IMR-90 (cell line): Measurements from ENCODE around the gene MYCBPAP. TPM values are rescaled to one million over a fixed set of nuclear protein-coding genes. Genes with fewer than 3 reads are reported as not detected.

ENCODE experiments used
- ATAC-seq: fragments of 200-7000 bp; cut with Tn5 transposase; 2 replicates; pipeline ENCODE4 v1.9.1; 2020; ENCODE audit warnings: low read depth, mild to moderate bottlenecking, moderate library complexity
- BruUV-seq: library from RNA; stranded (reverse); fragments of 400-500 nt; replicated peaks from 2 replicates; lab custom pipeline; 2021; lab: Mats Ljungman, UMichigan
- CTCF ChIA-PET: fragments of 300-600 bp; formaldehyde crosslinking; extraction: SDS; loops from one replicate; lab custom pipeline; 2021; ENCODE audit warnings: antibody characterized with exemption; lab: Yijun Ruan, JAX
- POLR2A ChIA-PET: fragments of 300-600 bp; sonication (Branson Sonifier 250); formaldehyde crosslinking; loops from one replicate; lab custom pipeline; 2022; ENCODE audit warnings: antibody characterized with exemption; ENCODE audit not compliant: unreplicated experiment; lab: Charles Lee
- DNase-seq: peaks from one replicate; pipeline ENCODE4 v3.0.0; 2013
- H2AFZ ChIP-seq: replicated peaks from 2 replicates; pipeline ENCODE3; 2013; ENCODE audit warnings: low read length, mild to moderate bottlenecking; ENCODE audit not compliant: poor library complexity
- H2AK5ac ChIP-seq: 2 replicates; pipeline ENCODE4 v1.6.1; 2013; ENCODE audit warnings: low read depth, low read length, inconsistent platforms
- H2AK9ac ChIP-seq: replicated peaks from 2 replicates; pipeline ENCODE3; 2013; ENCODE audit warnings: mild to moderate bottlenecking, low read depth, low read length, moderate library complexity; ENCODE audit not compliant: poor library complexity
- H2BK120ac ChIP-seq: 2 replicates; pipeline ENCODE4 v1.6.1; 2013; ENCODE audit warnings: low read depth, low read length, inconsistent platforms
- H2BK15ac ChIP-seq: 3 replicates; pipeline ENCODE4 v1.6.1; 2013; ENCODE audit warnings: low read depth, low read length, inconsistent platforms
- H2BK20ac ChIP-seq: 2 replicates; pipeline ENCODE4 v1.6.1; 2013; ENCODE audit warnings: low read depth, mild to moderate bottlenecking, inconsistent platforms, low read length, moderate library complexity
- H2BK5ac ChIP-seq: 2 replicates; pipeline ENCODE4 v1.6.1; 2013; ENCODE audit warnings: mild to moderate bottlenecking, low read depth, low read length, inconsistent platforms; ENCODE audit not compliant: poor library complexity, severe bottlenecking
- H3K14ac ChIP-seq: replicated peaks from 2 replicates; pipeline ENCODE4 v1.6.1; 2013; ENCODE audit warnings: low read depth, low read length, inconsistent platforms
- H3K18ac ChIP-seq: 2 replicates; pipeline ENCODE4 v1.6.1; 2013; ENCODE audit warnings: low read depth, low read length, control low read depth
- H3K23ac ChIP-seq: 2 replicates; pipeline ENCODE4 v1.6.1; 2013; ENCODE audit warnings: low read depth, low read length, inconsistent platforms
- H3K27ac ChIP-seq: 2 replicates; pipeline ENCODE4 v1.5.1; 2013; ENCODE audit warnings: mild to moderate bottlenecking, control low read depth, low read length; ENCODE audit not compliant: insufficient read depth
- H3K27me3 ChIP-seq: 2 replicates; pipeline ENCODE4 v1.6.1; 2013; ENCODE audit warnings: low read length; ENCODE audit not compliant: control insufficient read depth, insufficient read depth
- H3K36me3 ChIP-seq: 2 replicates; pipeline ENCODE4 v1.6.1; 2013; ENCODE audit warnings: low read length, mixed read lengths; ENCODE audit not compliant: control insufficient read depth, insufficient read depth
- H3K4ac ChIP-seq: 2 replicates; pipeline ENCODE4 v1.6.1; 2013; ENCODE audit warnings: low read depth, low read length, inconsistent platforms
- H3K4me1 ChIP-seq: 2 replicates; pipeline ENCODE4 v1.6.1; 2013; ENCODE audit warnings: low read length, mixed read lengths; ENCODE audit not compliant: control insufficient read depth, insufficient read depth
- H3K4me2 ChIP-seq: 2 replicates; pipeline ENCODE4 v1.6.1; 2013; ENCODE audit warnings: low read depth, mild to moderate bottlenecking, control low read depth, low read length, moderate library complexity
- H3K4me3 ChIP-seq: 2 replicates; pipeline ENCODE4 v1.5.1; 2013; ENCODE audit warnings: low read depth, mild to moderate bottlenecking, control low read depth, low read length, moderate library complexity; ENCODE audit not compliant: insufficient read depth
- H3K56ac ChIP-seq: 2 replicates; pipeline ENCODE4 v1.6.1; 2013; ENCODE audit warnings: low read length, inconsistent platforms; ENCODE audit not compliant: insufficient read depth; ENCODE audit errors: extremely low read depth
- H3K79me1 ChIP-seq, 2 experiments: 2 replicates each; pipeline ENCODE4 v1.6.1; 2013; ENCODE audit warnings: low read length in 2 of 2, inconsistent platforms in 1 of 2, low read depth in 1 of 2
- H3K9ac ChIP-seq: 2 replicates; pipeline ENCODE4 v1.6.1; 2013; ENCODE audit warnings: low read depth, low read length, control low read depth
- H3K9me1 ChIP-seq: 2 replicates; pipeline ENCODE4 v1.6.1; 2013; ENCODE audit warnings: low read length, inconsistent platforms; ENCODE audit not compliant: insufficient read depth
- H3K9me3 ChIP-seq: 2 replicates; pipeline ENCODE4 v1.6.1; 2013; ENCODE audit warnings: low read length; ENCODE audit not compliant: control insufficient read depth, insufficient read depth
- H4K20me1 ChIP-seq: 2 replicates; pipeline ENCODE4 v1.6.1; 2013; ENCODE audit warnings: low read length, inconsistent platforms; ENCODE audit not compliant: insufficient read depth
- H4K5ac ChIP-seq: 2 replicates; pipeline ENCODE4 v1.6.1; 2013; ENCODE audit warnings: mild to moderate bottlenecking, low read depth, low read length, control low read depth
- H4K8ac ChIP-seq, 2 experiments: 2 replicates each; pipeline ENCODE4 v1.6.1; 2013; ENCODE audit warnings: low read depth in 2 of 2, low read length in 2 of 2, control low read depth in 1 of 2, inconsistent platforms in 1 of 2
- H4K91ac ChIP-seq: 2 replicates; pipeline ENCODE4 v1.6.1; 2013; ENCODE audit warnings: low read depth, low read length, inconsistent platforms; ENCODE audit not compliant: insufficient read depth
- CEBPB ChIP-seq: IDR thresholded peaks from 2 replicates; pipeline ENCODE4 v1.6.1; 2012; ENCODE audit warnings: low read depth, low read length, improper control_type of control experiment
- CHD1 ChIP-seq: IDR thresholded peaks from 2 replicates; pipeline ENCODE4 v1.6.1; 2012; ENCODE audit warnings: low read depth, low read length, improper control_type of control experiment
- FOS ChIP-seq: fragments of 150-350 bp; IDR thresholded peaks from 2 replicates; pipeline ENCODE4 v1.6.1; 2016; ENCODE audit warnings: low read depth, low read length
- MAZ ChIP-seq: IDR thresholded peaks from 2 replicates; pipeline ENCODE4 v1.6.1; 2012; ENCODE audit warnings: low read depth, mild to moderate bottlenecking, low read length, improper control_type of control experiment, moderate library complexity, borderline replicate concordance
- NFE2L2 ChIP-seq: fragments of 150-350 bp; IDR thresholded peaks from 2 replicates; pipeline ENCODE4 v1.6.1; 2016; ENCODE audit warnings: low read depth, mild to moderate bottlenecking, low read length
- WGBS, 2 experiments: methylation state at CpG; one replicate each; pipeline versions ENCODE4 v1.1.5 to v1.1.7; 2013; ENCODE audit warnings: missing lambda C conversion rate in 2 of 2; ENCODE audit not compliant: insufficient read length in 1 of 2; ENCODE audit errors: extremely low coverage in 2 of 2; 5-methylcytosine and 5-hydroxymethylcytosine counted together
- dilution Hi-C: fragments of 300-500 bp; cut with HindIII; formaldehyde crosslinking; loops from one replicate; pipeline ENCODE4 v1.14.3; 2018; ENCODE audit warnings: low sequenced_read_pairs; ENCODE audit not compliant: unreplicated experiment
- in situ Hi-C: fragments of 300-500 bp; cut with MboI; formaldehyde crosslinking; loops from 3 replicates; pipeline ENCODE4 v1.14.3; 2019; ENCODE audit warnings: low sequenced_read_pairs, inconsistent platforms, mixed read lengths
- intact Hi-C: fragments of 100-400 bp; cut with micrococcal nuclease; formaldehyde crosslinking; loops from 2 replicates; pipeline ENCODE4 v1.10.0; 2022
- polyA plus RNA-seq, 3 experiments: library from polyadenylated mRNA; depleted of rRNA; stranded (reverse); fragments of >200 nt; gene quantifications; 2 replicates each; pipeline ENCODE4 v1.2.3, GENCODE V29; 2012; ENCODE audit warnings: low replicate concordance in 1 of 3
- total RNA-seq: library from RNA; depleted of rRNA; stranded (reverse); fragments of >200 nt; gene quantifications from 2 replicates; pipeline ENCODE4 v1.2.3, GENCODE V29; 2012
- TF ChIP-seq, protein P1 (sequence below): fragments of 150-350 bp; IDR thresholded peaks from 2 replicates; pipeline ENCODE4 v1.6.1; 2017; ENCODE audit warnings: mild to moderate bottlenecking, antibody characterized with exemption, low read length, low read depth

Gene MYCBPAP
- total and polyA plus RNA-seq, 2 of the 4 experiments (the other 2 are of a cell fraction): 0.17 to 0.18 TPM

DNA sequence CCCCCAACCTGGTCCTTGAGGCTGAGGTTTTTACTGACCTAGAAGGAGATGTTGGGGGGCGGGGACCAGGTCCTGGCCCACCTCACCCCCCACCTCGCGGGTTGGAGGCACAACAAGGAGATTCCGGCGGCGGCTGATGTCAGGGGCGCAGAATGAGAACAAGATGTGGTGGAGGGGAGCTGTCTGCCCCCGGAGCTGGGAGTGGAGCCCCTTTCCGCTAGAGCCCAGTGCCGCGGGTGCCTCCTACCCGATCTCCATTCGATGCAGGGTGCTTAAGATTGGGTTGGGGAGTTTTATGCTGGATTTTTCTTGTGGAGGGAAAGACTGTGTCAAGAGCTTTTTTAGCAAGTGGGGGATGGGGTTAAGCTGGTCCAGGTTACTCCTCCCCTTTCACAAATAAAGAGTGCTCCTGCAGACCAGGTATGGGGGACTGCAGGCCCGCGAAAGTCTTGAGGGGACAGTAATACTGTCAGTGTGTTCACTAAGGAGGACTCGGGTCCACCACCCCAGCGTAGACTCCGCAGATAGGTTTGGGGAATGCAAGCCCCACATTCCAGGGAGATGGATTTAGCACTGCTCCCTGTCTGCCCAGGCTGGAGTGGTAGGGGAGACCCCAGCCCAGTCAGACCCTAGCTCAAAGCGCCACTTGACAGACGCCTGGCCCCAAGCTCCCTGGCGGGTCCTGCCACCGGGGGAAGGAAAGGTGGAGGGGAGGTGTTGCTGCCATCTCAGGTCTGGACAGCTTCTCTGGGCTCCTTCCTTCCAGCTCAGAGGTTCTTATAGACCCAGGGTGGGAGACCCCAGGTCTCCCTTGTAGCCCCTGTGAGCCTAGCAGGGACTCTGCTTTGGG lies 54.2 kb downstream of the MYCBPAP start:
- POLR2A ChIA-PET: no interaction called here
- no peaks in the 10 kb centered on the region for H3K79me1 ChIP-seq
- H2BK15ac ChIP-seq: no peak overlapping the region
- H4K91ac ChIP-seq: no peak overlapping the region
- H3K9me3 ChIP-seq: no peaks in the 10 kb centered on the region
- no peak overlapping the region for H3K27ac ChIP-seq
- DNase-seq: no peak
- no peak overlapping the region for H2AK5ac ChIP-seq
- CTCF ChIA-PET: interaction anchor here (1.2 kb wide), 1 partner anchor 12 kb away, joined by 5 read pairs; no protein-coding TSS in a partner anchor
- H4K8ac ChIP-seq: no peak overlapping the region
- H2BK5ac ChIP-seq: no peak overlapping the region
- no peak for TF ChIP-seq NFE2L2
- no peak for TF ChIP-seq CHD1
- TF ChIP-seq, protein P1, sequence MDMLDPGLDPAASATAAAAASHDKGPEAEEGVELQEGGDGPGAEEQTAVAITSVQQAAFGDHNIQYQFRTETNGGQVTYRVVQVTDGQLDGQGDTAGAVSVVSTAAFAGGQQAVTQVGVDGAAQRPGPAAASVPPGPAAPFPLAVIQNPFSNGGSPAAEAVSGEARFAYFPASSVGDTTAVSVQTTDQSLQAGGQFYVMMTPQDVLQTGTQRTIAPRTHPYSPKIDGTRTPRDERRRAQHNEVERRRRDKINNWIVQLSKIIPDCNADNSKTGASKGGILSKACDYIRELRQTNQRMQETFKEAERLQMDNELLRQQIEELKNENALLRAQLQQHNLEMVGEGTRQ: no peak
- TF ChIP-seq FOS: no peak
- TF ChIP-seq MAZ: no peak
- TF ChIP-seq CEBPB: no peak
- ATAC-seq: no peak
- H3K14ac ChIP-seq: no peak overlapping the region
- BruUV-seq: no TSS peak
- no peak overlapping the region for H2BK120ac ChIP-seq
- no peak overlapping the region for H3K18ac ChIP-seq
- H2BK20ac ChIP-seq: no peak overlapping the region
- H2AK9ac ChIP-seq: no peak overlapping the region
- H2AFZ ChIP-seq: no peak overlapping the region
- no peak overlapping the region for H3K4me2 ChIP-seq
- H3K36me3 ChIP-seq: no peaks in the 10 kb centered on the region
- 0 out of 2 replicates have a peak, but pooled peaks cover 5% of the 10 kb centered on the region for H3K9me1 ChIP-seq
- H3K9ac ChIP-seq: no peak overlapping the region
- H3K23ac ChIP-seq: no peak overlapping the region
- intact Hi-C loops (no loop called here), dilution Hi-C loops (no loop called here), in situ Hi-C loops (no loop called here)
- WGBS, 2 experiments: no CpG with 5 or more reads among the region's 22 CpGs
- no peak overlapping the region for H3K56ac ChIP-seq
- H3K4me1 ChIP-seq: peaks cover 9% of the 10 kb centered on the region; the same call in 1 of the 2 replicates
- H3K27me3 ChIP-seq: peaks cover 81% of the 10 kb centered on the region
- H4K5ac ChIP-seq: no peak overlapping the region
- H4K20me1 ChIP-seq: peaks cover 3% of the 10 kb centered on the region; the same call in 1 of the 2 replicates
- H3K4ac ChIP-seq: no peak overlapping the region
- H3K4me3 ChIP-seq: no peak overlapping the region
